HEK293 (cell line): ENCODE results near the gene FAT2.

ENCODE experiments used
- CTCF ChIA-PET: fragments of 350-600 bp; formaldehyde crosslinking; extraction: SDS; loops from one replicate; lab custom pipeline; 2021; ENCODE audit warnings: antibody characterized with exemption; lab: Yijun Ruan, JAX
- POLR2A ChIA-PET: fragments of 300-600 bp; formaldehyde crosslinking; extraction: SDS; loops from one replicate; lab custom pipeline; 2020; ENCODE audit warnings: antibody characterized with exemption, inconsistent platforms; lab: Yijun Ruan, JAX
- H3K27ac ChIP-seq: fragments of 200-500 bp; sonication (Bioruptor generic); 2 replicates; pipeline ENCODE4 v1.5.1; 2014; ENCODE audit warnings: low read depth, low read length, control low read depth, inconsistent platforms; ENCODE audit errors: extremely low read depth
- H3K36me3 ChIP-seq, 2 experiments: fragments of 200-500 bp in 1 of 2; sonication (Bioruptor generic) in 1 of 2; 1 replicate in 1 of 2; 2 replicates in 1 of 2; pipeline ENCODE4 v1.5.1; 2014 to 2017; ENCODE audit warnings: inconsistent platforms in 2 of 2, low read length in 2 of 2; ENCODE audit not compliant: control insufficient read depth in 2 of 2, insufficient read depth in 1 of 2
- H3K4me1 ChIP-seq: fragments of 200-500 bp; sonication (Bioruptor generic); 2 replicates; pipeline ENCODE4 v1.5.1; 2014; ENCODE audit warnings: mild to moderate bottlenecking, low read length, inconsistent platforms; ENCODE audit not compliant: control insufficient read depth, insufficient read depth
- H3K4me3 ChIP-seq: 2 replicates; pipeline ENCODE4 v1.5.1; 2011; ENCODE audit warnings: low read depth, mild to moderate bottlenecking, control low read depth, low read length, moderate library complexity
- H3K9me3 ChIP-seq: fragments of 200-500 bp; sonication (Bioruptor generic); 2 replicates; pipeline ENCODE4 v1.5.1; 2014; ENCODE audit warnings: low read depth, low read length, inconsistent platforms; ENCODE audit not compliant: control insufficient read depth, insufficient read depth
- BCL11B ChIP-seq: fragments of 450-650 bp; formaldehyde crosslinking; IDR thresholded peaks from 2 replicates; pipeline ENCODE4 v1.5.1; 2016; ENCODE audit warnings: low read depth, missing biosample characterization, missing genetic modification characterization
- FEZF1 ChIP-seq: fragments of 450-650 bp; formaldehyde crosslinking; IDR thresholded peaks from 2 replicates; pipeline ENCODE4 v1.5.1; 2016; ENCODE audit warnings: missing biosample characterization, missing genetic modification characterization
- GFI1B ChIP-seq: fragments of 450-650 bp; formaldehyde crosslinking; IDR thresholded peaks from 2 replicates; pipeline ENCODE4 v1.5.1; 2016; ENCODE audit warnings: missing biosample characterization, missing genetic modification characterization
- REST ChIP-seq: fragments of 450-650 bp; formaldehyde crosslinking; IDR thresholded peaks from 2 replicates; pipeline ENCODE4 v1.5.1; 2016; ENCODE audit warnings: missing biosample characterization, missing genetic modification characterization
- SP3 ChIP-seq: fragments of 450-650 bp; formaldehyde crosslinking; IDR thresholded peaks from 2 replicates; pipeline ENCODE4 v1.5.1; 2016; ENCODE audit warnings: missing biosample characterization, missing genetic modification characterization
- YY2 ChIP-seq: fragments of 450-650 bp; formaldehyde crosslinking; IDR thresholded peaks from 2 replicates; pipeline ENCODE4 v1.5.1; 2016; ENCODE audit warnings: missing biosample characterization, missing genetic modification characterization
- ZBTB44 ChIP-seq: fragments of 450-650 bp; IDR thresholded peaks from 2 replicates; pipeline ENCODE4 v1.5.1; 2018; ENCODE audit warnings: missing biosample characterization, mild to moderate bottlenecking, missing genetic modification characterization
- ZNF121 ChIP-seq: fragments of 450-650 bp; formaldehyde crosslinking; IDR thresholded peaks from 2 replicates; pipeline ENCODE4 v1.5.1; 2016; ENCODE audit warnings: missing biosample characterization, missing genetic modification characterization
- ZNF175 ChIP-seq: fragments of 450-650 bp; formaldehyde crosslinking; IDR thresholded peaks from 2 replicates; pipeline ENCODE4 v1.5.1; 2016; ENCODE audit warnings: missing biosample characterization, missing genetic modification characterization
- ZNF202 ChIP-seq: fragments of 450-650 bp; formaldehyde crosslinking; IDR thresholded peaks from 2 replicates; pipeline ENCODE4 v1.5.1; 2016; ENCODE audit warnings: missing biosample characterization, missing genetic modification characterization, borderline replicate concordance
- ZNF223 ChIP-seq: fragments of 450-650 bp; formaldehyde crosslinking; IDR thresholded peaks from 2 replicates; pipeline ENCODE4 v1.5.1; 2016; ENCODE audit warnings: missing biosample characterization, missing genetic modification characterization
- ZNF433 ChIP-seq: fragments of 450-650 bp; formaldehyde crosslinking; IDR thresholded peaks from 2 replicates; pipeline ENCODE4 v1.5.1; 2016; ENCODE audit warnings: missing biosample characterization, missing genetic modification characterization, low read depth
- ZNF449 ChIP-seq: fragments of 450-650 bp; formaldehyde crosslinking; IDR thresholded peaks from 2 replicates; pipeline ENCODE4 v1.5.1; 2017; ENCODE audit warnings: missing biosample characterization, mild to moderate bottlenecking, missing genetic modification characterization, moderate library complexity
- ZNF48 ChIP-seq: fragments of 450-650 bp; formaldehyde crosslinking; IDR thresholded peaks from 2 replicates; pipeline ENCODE4 v1.5.1; 2016; ENCODE audit warnings: missing biosample characterization, missing genetic modification characterization
- ZNF488 ChIP-seq: fragments of 450-650 bp; formaldehyde crosslinking; IDR thresholded peaks from 2 replicates; pipeline ENCODE4 v1.5.1; 2016; ENCODE audit warnings: missing biosample characterization, missing genetic modification characterization
- ZNF501 ChIP-seq: fragments of 450-650 bp; formaldehyde crosslinking; IDR thresholded peaks from 2 replicates; pipeline ENCODE4 v1.5.1; 2016; ENCODE audit warnings: missing biosample characterization, missing genetic modification characterization
- ZNF621 ChIP-seq: fragments of 450-650 bp; formaldehyde crosslinking; IDR thresholded peaks from 2 replicates; pipeline ENCODE4 v1.5.1; 2017; ENCODE audit warnings: missing biosample characterization, missing genetic modification characterization
- ZNF624 ChIP-seq: fragments of 450-650 bp; formaldehyde crosslinking; IDR thresholded peaks from 2 replicates; pipeline ENCODE4 v1.5.1; 2017; ENCODE audit warnings: missing biosample characterization, missing genetic modification characterization
- ZNF639 ChIP-seq: fragments of 450-650 bp; formaldehyde crosslinking; IDR thresholded peaks from 2 replicates; pipeline ENCODE4 v1.5.1; 2016; ENCODE audit warnings: missing biosample characterization, missing genetic modification characterization
- ZNF670 ChIP-seq: fragments of 450-650 bp; formaldehyde crosslinking; IDR thresholded peaks from 2 replicates; pipeline ENCODE4 v1.5.1; 2016; ENCODE audit warnings: missing biosample characterization, missing genetic modification characterization, low read depth

Gene FAT2

GRCh38 chr5:151601391-151601790, 10.3 kb upstream of the FAT2 start:
- TF ChIP-seq ZNF501 (tag by site-specific recombination) (no peak), ZNF223 (tag by site-specific recombination) (no peak), ZNF670 (no peak), YY2 (tag by site-specific recombination) (no peak), BCL11B (no peak), ZNF488 (tag by site-specific recombination) (no peak), ZNF621 (no peak), SP3 (no peak), GFI1B (tag by site-specific recombination) (no peak), ZNF449 (tag by site-specific recombination) (no peak), REST (tag by site-specific recombination) (no peak), ZNF639 (tag by site-specific recombination) (no peak), ZNF433 (tag by site-specific recombination) (no peak), ZNF121 (tag by site-specific recombination) (no peak), ZBTB44 (tag by site-specific recombination) (no peak), ZNF202 (no peak), ZNF175 (no peak), ZNF624 (no peak), ZNF48 (tag by site-specific recombination) (no peak), FEZF1 (no peak)
- no peaks in the 10 kb centered on the region for H3K4me1 ChIP-seq
- ChIA-PET CTCF (interaction anchor here (1.0 kb wide), 1 partner anchor 51 kb away, joined by 4 read pairs; no protein-coding TSS in a partner anchor), POLR2A (interaction anchor here (0.5 kb wide), 1 partner anchor 15 kb away, joined by 3 read pairs; no protein-coding TSS in a partner anchor)
- no peak overlapping the region for H3K27ac ChIP-seq
- no peak overlapping the region for H3K4me3 ChIP-seq
- no peaks in the 10 kb centered on the region for H3K36me3 ChIP-seq
- no peaks in the 10 kb centered on the region for H3K9me3 ChIP-seq
